HL-60/S4 (cell line): ENCODE measurements around the gene TBC1D9B.

Experiments
- in situ Hi-C: fragments of 300-500 bp; cut with MboI; formaldehyde crosslinking; loops from 2 replicates; pipeline ENCODE4 v1.14.3; 2022; ENCODE audit warnings: low sequenced_read_pairs

The TBC1D9B gene

DNA sequence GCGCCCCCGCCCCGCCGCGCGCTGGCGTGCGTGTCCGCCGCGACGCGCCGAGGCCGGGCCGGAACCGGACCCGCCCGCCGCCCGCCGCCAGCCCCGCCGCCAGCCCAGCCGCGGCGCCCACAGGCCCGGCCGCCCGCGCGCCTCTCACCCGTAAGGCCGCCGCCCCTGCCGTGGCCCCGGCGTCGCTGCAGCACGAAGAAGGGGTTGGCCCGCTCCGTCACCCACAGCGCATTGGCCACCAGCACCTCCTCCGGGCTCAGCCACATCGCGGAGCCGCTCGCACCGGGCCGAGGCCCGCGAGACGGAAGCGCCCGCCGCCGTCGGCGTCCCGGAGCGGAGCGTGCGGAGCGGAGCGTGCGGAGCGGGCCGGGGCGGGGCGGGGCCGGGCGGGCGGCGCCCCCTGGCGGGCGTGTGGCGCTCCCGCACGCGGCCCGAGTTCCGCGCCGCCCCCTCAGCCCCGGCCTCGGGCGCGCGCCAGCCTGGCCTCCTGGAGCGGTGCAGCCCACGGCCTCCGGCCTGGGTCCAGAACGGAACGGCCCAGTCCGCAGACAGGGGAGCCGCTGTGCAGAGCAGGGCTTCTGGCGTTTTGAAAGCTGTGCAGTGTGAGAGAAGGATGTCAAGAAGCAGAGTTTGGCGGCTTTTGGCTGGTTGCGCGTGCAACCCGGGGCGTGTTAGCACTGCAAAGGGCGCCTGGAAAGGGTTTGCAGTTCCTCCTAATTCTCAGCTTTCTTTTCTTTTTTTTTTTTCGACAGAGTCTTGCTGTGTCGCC, at the start of gene TBC1D9B:
TBC1D9B (minus strand) TSS at position 342 of the 769 bp plus-strand sequence; CDS start at position 266, 76 bp downstream.
- in situ Hi-C loops: no loop called here

DNA sequence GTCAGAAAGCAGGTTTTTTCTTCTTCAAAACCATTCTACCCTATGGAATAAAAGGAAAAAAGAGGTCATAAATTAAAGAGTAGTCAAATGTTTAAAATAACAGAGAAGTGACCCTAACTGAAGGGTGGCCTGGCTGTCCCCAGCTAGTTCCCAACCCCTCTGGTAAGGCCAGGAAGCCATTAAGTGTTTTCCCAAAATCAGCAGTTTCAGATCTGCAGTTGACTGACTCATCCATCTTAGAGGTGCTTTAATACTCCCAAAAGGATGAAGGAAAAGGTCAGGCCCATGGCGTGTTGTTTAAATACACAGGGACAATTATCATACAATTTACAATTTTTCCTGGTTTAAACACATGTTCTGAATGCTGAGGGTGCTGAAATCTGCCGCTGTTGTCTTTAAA, 47.9 kb upstream of the TBC1D9B start:
- in situ Hi-C loops: no loop called here

- in situ Hi-C loops: no loop called here
Observed at GRCh38 chr5:179955062-179955461, 47.4 kb upstream of the TBC1D9B start.

GRCh38 chr5:179954434-179954833, 46.7 kb upstream of the TBC1D9B start:
- in situ Hi-C loops: no loop called here

GRCh38 chr5:179953987-179954386, 46.3 kb upstream of the TBC1D9B start:
- in situ Hi-C loops: no loop called here

DNA sequence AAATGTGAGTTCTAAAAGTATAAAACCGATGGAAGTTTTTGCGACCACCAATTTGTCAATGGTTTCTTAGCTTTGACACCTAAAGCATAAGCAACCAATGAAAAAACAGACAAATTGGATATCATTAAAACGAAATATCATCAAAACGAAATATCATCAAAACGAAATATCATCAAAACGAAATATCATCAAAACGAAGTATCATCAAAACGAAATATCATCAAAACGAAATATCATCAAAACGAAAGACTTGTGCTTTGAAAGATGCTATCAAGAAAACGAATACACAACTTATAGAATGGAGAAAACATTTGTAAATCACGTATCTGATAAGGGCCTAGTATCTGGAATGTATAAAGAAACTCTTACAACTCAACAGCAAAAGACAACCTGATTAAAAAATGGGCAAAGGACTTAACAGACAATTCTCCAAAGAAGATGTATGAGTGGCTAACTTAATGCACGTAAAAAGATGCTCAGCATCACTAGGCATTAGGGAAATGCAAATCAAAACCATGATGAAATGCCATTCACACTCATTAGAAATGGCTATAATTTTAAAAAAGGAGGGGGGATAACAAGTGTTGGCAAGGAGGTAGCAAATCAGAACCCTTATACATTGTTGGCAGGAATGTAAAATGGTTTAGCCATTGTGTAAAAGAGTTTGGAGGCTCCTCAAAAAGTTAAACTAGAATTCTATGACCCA, 29.4 kb upstream of the TBC1D9B start:
- in situ Hi-C loops: no loop called here

- in situ Hi-C loops: no loop called here
Observed at GRCh38 chr5:179930788-179931473, 23.2 kb upstream of the TBC1D9B start.

GRCh38 chr5:179927824-179928223, 20.1 kb upstream of the TBC1D9B start:
- in situ Hi-C loops: no loop called here

- in situ Hi-C loops: no loop called here
Observed at GRCh38 chr5:179926657-179927056, 19.0 kb upstream of the TBC1D9B start.

DNA sequence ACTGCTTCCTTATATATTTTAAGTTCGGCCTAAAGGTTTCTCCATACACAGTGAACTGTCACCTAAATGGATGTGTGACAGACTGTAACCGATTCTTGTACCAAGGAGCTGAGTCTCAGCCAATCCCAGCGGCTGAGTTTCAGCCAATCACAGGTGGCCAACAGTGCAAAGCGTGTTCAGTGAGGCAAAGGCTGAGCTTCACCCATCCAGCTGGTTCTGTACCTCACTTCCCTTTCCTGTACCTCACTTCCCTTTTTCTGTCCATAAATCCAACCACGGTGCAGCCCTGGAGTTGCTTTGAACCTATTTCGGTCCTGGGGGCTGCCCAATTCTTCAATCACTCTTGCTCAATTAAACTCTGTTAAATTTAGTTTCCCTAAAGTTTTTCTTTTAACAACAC, 15.7 kb upstream of the TBC1D9B start:
- in situ Hi-C loops: no loop called here

DNA sequence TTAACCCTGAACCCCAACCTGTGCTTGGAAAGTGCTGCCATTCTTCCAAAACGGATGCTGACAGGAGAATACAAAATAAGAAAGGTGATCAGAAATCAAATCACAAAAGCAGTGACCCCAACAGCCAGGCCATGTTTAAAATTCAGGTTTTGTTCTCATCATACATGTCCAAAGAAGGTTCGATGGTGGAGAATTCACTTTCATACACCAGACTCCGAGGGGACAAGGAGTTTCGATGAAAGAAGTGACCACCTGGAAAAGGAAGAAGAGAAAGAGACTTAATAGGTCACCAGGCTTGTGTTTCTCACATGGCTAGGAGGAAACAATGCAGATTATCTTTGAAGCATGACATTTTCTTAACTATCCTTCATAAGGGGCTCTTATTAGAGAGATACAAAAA, 12.5 kb upstream of the TBC1D9B start:
- in situ Hi-C loops: no loop called here

- in situ Hi-C loops: no loop called here
Observed at GRCh38 chr5:179919487-179920060, 11.9 kb upstream of the TBC1D9B start.

- in situ Hi-C loops: no loop called here
Observed at GRCh38 chr5:179918742-179919486, 11.2 kb upstream of the TBC1D9B start.

DNA sequence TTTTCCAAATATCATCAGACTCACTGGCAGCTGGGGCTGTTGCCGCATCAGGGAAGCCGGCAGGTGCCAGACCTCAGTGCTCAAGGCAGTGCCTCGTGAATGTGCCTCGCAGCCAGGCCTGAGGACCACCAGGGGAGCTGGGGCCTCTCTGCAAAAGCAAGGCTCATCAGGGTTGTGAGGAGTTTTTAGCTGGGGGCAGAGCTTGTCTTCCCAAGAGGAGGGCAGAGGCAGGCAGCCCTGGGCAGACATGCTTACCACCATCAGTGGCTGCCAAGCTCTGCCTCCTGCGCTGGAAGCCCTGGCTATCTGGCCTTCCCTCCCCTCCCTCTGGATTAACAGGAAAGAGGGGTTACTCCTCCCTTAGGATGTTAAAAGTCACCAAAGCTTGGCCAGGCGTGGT, 8.8 kb upstream of the TBC1D9B start:
- in situ Hi-C loops: no loop called here

GRCh38 chr5:179915406-179915935, 7.8 kb upstream of the TBC1D9B start:
- in situ Hi-C loops: no loop called here

DNA sequence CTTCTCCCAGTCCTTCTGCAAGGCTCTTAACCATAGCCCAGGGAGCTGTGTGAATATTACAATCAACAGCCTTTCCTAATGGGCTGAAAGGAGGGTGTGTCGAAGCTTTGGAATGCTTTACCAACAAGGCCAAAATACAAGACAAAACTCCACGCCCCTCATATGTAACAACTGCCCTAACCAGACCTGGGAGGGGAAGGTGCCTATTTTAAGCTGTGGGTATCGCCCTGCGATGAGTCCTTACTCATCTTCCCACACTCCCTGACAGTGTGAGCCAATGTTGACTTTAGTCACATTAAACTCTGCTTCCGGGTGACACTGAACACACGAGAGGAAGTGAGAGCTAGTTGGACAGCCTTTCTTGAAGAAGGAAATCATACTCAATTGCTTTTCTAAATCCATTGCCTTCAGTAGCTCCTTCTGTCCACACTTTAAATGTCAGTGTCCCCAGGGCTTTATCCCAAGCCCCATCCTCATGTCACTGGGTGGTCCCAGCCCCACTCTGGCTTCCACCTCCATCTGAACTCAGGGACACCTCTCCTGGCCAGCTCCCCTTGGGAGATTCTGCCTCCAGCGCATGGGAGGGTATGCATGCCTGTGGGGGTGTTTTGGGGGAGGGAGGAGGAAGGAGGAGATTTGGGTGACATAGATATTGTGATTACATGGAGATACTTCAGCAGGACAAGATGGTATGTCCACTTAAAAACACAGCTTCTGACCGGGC, 6.5 kb upstream of the TBC1D9B start:
- in situ Hi-C loops: no loop called here

GRCh38 chr5:179913461-179913860, 5.8 kb upstream of the TBC1D9B start:
- in situ Hi-C loops: no loop called here

GRCh38 chr5:179912951-179913350, 5.3 kb upstream of the TBC1D9B start:
- in situ Hi-C loops: no loop called here

- in situ Hi-C loops: no loop called here
Observed at GRCh38 chr5:179912386-179912785, 4.7 kb upstream of the TBC1D9B start.

DNA sequence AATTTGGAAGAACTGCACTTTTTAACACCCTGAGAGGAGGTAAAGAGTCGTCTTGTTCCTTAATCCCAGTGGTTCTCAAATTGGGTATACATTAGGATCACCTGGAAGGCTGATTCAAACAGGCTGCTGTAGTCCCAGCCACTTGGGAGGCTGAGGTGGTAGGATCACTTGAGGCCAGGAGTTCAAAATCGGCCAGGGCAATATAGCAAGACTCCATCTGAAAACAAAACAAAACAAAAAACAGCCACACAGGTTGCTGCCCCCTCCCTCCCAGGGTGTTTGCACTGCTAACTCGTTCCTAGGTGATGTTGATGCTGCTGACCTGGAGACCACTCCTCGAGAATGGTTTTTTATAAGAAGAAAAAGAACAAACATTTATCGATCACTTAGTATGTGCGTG, 1.5 kb upstream of the TBC1D9B start:
- in situ Hi-C loops: no loop called here
